Measurements from ENCODE around the gene MYO7A.
A peak's percentile ranks its signal among the peaks of the same experiment; 100 is the strongest.

MYO7A gene

GRCh38 chr11:77193167-77193566, 65.1 kb downstream of the MYO7A start:
- no peak overlapping the region for H3K27ac ChIP-seq
- H3K9ac ChIP-seq = no peak overlapping the region
- no peaks in the 10 kb centered on the region for H3K36me3 ChIP-seq
- H3K4me2 ChIP-seq = no peak overlapping the region
- no peak for TF ChIP-seq Cebpa-rat (IDR thresholded peaks at IDR 0.05)
- H3K4me3 ChIP-seq = no peak overlapping the region
- no peaks in the 10 kb centered on the region for H3K9me3 ChIP-seq
- H3K27me3 ChIP-seq = no peaks in the 10 kb centered on the region
- peaks cover 42% of the 10 kb centered on the region for H3K4me1 ChIP-seq
- H4K20me1 ChIP-seq = no peaks in the 10 kb centered on the region

DNA sequence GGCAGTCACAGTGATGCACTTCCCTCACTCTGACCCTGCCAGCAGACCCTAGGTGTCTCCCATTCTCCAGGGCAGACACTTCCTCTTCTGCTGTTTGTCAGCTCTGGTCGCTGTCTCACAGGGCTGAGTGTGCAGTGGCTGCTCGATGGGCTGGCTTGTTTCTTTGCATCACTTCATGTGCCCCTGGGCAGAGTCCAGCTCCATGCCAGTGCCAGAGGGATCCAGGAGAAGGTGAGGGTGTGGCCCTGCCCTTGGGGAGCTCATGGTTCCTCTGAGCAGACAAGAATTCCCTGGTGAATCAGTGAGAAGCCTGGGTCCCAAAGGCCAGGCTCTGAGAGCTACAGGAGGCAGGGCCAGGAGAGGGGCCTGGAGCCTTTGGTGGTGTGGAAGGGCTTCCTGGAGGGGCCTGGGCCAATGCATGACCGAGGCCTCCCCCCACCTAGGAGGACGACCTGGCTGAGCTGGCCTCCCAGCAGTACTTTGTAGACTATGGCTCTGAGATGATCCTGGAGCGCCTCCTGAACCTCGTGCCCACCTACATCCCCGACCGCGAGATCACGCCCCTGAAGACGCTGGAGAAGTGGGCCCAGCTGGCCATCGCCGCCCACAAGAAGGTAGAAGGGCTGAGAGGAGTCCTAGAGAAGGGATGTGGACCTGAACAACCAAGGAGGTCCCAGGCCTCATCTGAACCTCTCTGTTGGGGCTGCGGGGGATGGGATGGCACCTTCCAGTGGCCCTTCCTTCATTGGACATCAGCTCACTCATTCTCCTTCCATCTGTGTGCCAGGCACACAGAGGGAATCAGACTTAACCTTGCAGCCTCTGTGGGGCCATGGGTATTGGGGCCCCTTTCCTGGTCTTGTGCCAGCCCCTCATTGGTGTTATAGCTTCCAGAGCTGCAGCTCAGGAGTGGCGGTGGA, 66.1 kb downstream of the MYO7A start:
- H3K4me3 ChIP-seq = no peak overlapping the region
- peaks cover 42% of the 10 kb centered on the region for H3K4me1 ChIP-seq

GRCh38 chr11:77195071-77195755, 67.2 kb downstream of the MYO7A start:
- peak overlapping the region; percentile 39 for H3K4me2 ChIP-seq
- TF ChIP-seq Cebpa-rat (IDR thresholded peaks at IDR 0.05) = no peak
- H3K27me3 ChIP-seq = no peaks in the 10 kb centered on the region

More for the DNA sequence above, 66.1 kb downstream of the MYO7A start:
- Histone ChIP-seq H4K20me1 (no peaks in the 10 kb centered on the region), H3K36me3 (no peaks in the 10 kb centered on the region), H3K27ac (peak overlapping the region; percentile 18; the same call in 1 of the 2 replicates), H3K9me3 (no peaks in the 10 kb centered on the region), H3K4me2 (peak overlapping the region; percentile 28), H3K9ac (no peak overlapping the region), H3K27me3 (no peaks in the 10 kb centered on the region)
- no peak for TF ChIP-seq Cebpa-rat (IDR thresholded peaks at IDR 0.05)

GRCh38 chr11:77196961-77197360, 68.9 kb downstream of the MYO7A start:
- Histone ChIP-seq H3K36me3 (no peaks in the 10 kb centered on the region), H4K20me1 (no peaks in the 10 kb centered on the region), H3K4me1 (peaks cover 44% of the 10 kb centered on the region), H3K27me3 (no peaks in the 10 kb centered on the region), H3K9ac (no peak overlapping the region), H3K9me3 (no peaks in the 10 kb centered on the region), H3K4me3 (no peak overlapping the region), H3K4me2 (no peak overlapping the region), H3K27ac (no peak overlapping the region)
- no peak for TF ChIP-seq Cebpa-rat (IDR thresholded peaks at IDR 0.05)

More at GRCh38 chr11:77195071-77195755, 67.2 kb downstream of the MYO7A start:
- Histone ChIP-seq H3K4me3 (no peak overlapping the region), H3K27ac (peak overlapping the region; percentile 27; the same call in 1 of the 2 replicates), H3K9me3 (no peaks in the 10 kb centered on the region), H3K36me3 (no peaks in the 10 kb centered on the region), H4K20me1 (no peaks in the 10 kb centered on the region), H3K9ac (no peak overlapping the region), H3K4me1 (peaks cover 42% of the 10 kb centered on the region)

DNA sequence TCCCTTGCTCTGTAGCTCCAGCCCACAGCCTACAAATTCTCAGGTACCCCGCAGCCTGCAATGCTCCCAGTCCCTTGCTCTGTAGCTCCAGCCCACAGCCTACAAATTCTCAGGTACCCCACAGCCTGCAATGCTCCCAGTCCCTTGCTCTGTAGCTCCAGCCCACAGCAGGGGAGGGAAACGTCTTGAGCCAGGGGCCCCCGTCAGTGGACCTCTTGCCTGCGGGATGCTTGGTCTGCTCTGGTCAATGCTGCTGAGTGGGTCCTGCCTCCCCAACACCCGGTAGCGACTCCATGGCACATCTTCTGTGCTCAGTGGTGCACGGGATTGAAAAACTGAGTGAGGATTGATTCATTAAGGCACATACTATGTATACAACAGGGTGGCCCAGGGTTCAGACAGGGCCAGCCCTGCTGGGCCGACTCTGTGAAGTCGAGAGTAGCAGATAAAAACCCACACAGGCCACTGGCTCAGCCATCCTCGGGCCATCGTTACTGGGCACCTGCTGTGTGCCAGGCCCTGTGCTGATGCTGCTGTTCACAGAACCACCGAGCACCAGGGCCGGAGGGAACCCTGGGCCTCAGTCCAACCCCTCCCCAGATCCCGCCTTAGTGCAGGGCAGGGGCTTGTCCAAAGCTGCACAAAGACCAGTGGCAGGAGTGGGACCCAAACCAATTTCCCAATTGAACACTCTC, 69.7 kb downstream of the MYO7A start:
- Histone ChIP-seq H3K4me1 (peaks cover 51% of the 10 kb centered on the region), H3K27ac (no peak overlapping the region), H3K9me3 (no peaks in the 10 kb centered on the region), H4K20me1 (no peaks in the 10 kb centered on the region), H3K36me3 (no peaks in the 10 kb centered on the region), H3K27me3 (no peaks in the 10 kb centered on the region), H3K4me2 (no peak overlapping the region), H3K4me3 (no peak overlapping the region), H3K9ac (no peak overlapping the region)
- no peak for TF ChIP-seq Cebpa-rat (IDR thresholded peaks at IDR 0.05)

GRCh38 chr11:77198440-77198849, 70.4 kb downstream of the MYO7A start:
- H3K36me3 ChIP-seq = no peaks in the 10 kb centered on the region
- H3K27ac ChIP-seq = no peak overlapping the region
- TF ChIP-seq Cebpa-rat (IDR thresholded peaks at IDR 0.05) = no peak
- peaks cover 58% of the 10 kb centered on the region for H3K4me1 ChIP-seq
- no peaks in the 10 kb centered on the region for H3K27me3 ChIP-seq
- H3K9ac ChIP-seq = no peak overlapping the region
- H3K9me3 ChIP-seq = no peaks in the 10 kb centered on the region
- H4K20me1 ChIP-seq = no peaks in the 10 kb centered on the region
- H3K4me2 ChIP-seq = no peak overlapping the region
- no peak overlapping the region for H3K4me3 ChIP-seq

GRCh38 chr11:77199137-77199745, 71.2 kb downstream of the MYO7A start:
- Histone ChIP-seq H3K4me2 (no peak overlapping the region), H3K36me3 (no peaks in the 10 kb centered on the region), H3K4me3 (no peak overlapping the region), H3K4me1 (peaks cover 58% of the 10 kb centered on the region), H3K27ac (no peak overlapping the region), H3K9me3 (no peaks in the 10 kb centered on the region), H3K27me3 (no peaks in the 10 kb centered on the region), H4K20me1 (no peaks in the 10 kb centered on the region), H3K9ac (no peak overlapping the region)
- TF ChIP-seq Cebpa-rat (IDR thresholded peaks at IDR 0.05) = no peak

- H3K9ac ChIP-seq = no peak overlapping the region
- H3K4me1 ChIP-seq = peaks cover 58% of the 10 kb centered on the region
- H3K4me3 ChIP-seq = no peak overlapping the region
- no peak overlapping the region for H3K4me2 ChIP-seq
- no peaks in the 10 kb centered on the region for H3K9me3 ChIP-seq
- H4K20me1 ChIP-seq = no peaks in the 10 kb centered on the region
- H3K27me3 ChIP-seq = no peaks in the 10 kb centered on the region
- no peak for TF ChIP-seq Cebpa-rat (IDR thresholded peaks at IDR 0.05)
- no peaks in the 10 kb centered on the region for H3K36me3 ChIP-seq
- peak overlapping the region; percentile 44; the same call in 1 of the 2 replicates for H3K27ac ChIP-seq
Observed at GRCh38 chr11:77200351-77201268, 72.6 kb downstream of the MYO7A start.

Data from BLaER1 (cell line).